Right lobe of liver (tissue), 6 donors: Measurements from ENCODE around the gene EEIG2. TPM values are rescaled to one million over a fixed set of nuclear protein-coding genes. Genes with fewer than 3 reads are reported as not detected.
A peak's percentile ranks its signal among the peaks of the same experiment; 100 is the strongest.

Source experiments
- ATAC-seq, 4 donors: fragments of 200-7000 bp; cut with Tn5 transposase; one replicate each; pipeline ENCODE4 v1.9.1; 2020; ENCODE audit warnings: mild to moderate bottlenecking in 4 of 4, moderate library complexity in 4 of 4
- DNase-seq, 3 donors: peaks; one replicate each; pipeline ENCODE4 v3.0.0-alpha.2; 2020
- H3K27ac ChIP-seq, 3 donors: fragments of 200-600 bp; one replicate each; pipeline ENCODE4 v1.8.0; 2022
- H3K27me3 ChIP-seq, 2 donors: fragments of 200-600 bp; one replicate each; pipeline ENCODE4 v1.8.0; 2022
- H3K36me3 ChIP-seq, 4 donors: fragments of 200-600 bp; sonication (generic) in 1 of 4; one replicate each; pipeline versions ENCODE4 v1.5.1 to v1.8.0; 2017 to 2022; ENCODE audit warnings: control low read depth in 1 of 4
- H3K4me1 ChIP-seq, 4 donors: fragments of 200-600 bp; sonication (generic) in 1 of 4; one replicate each; pipeline versions ENCODE4 v1.5.1 to v1.8.0; 2017 to 2022; ENCODE audit warnings: control low read depth in 1 of 4
- H3K4me3 ChIP-seq, 3 donors: fragments of 200-600 bp; one replicate each; pipeline ENCODE4 v1.8.0; 2022
- H3K9me3 ChIP-seq, 4 donors: fragments of 200-600 bp; sonication (generic) in 1 of 4; one replicate each; pipeline versions ENCODE4 v1.5.1 to v1.8.0; 2017 to 2022; ENCODE audit warnings: control low read depth in 1 of 4
- CTCF ChIP-seq, 4 donors: fragments of 200-600 bp in 3 of 4; fragments of 450-650 bp in 1 of 4; IDR thresholded peaks; one replicate each; pipeline versions ENCODE4 v1.5.1 to v1.8.0; 2016 to 2022; ENCODE audit warnings: antibody characterized with exemption in 4 of 4, mild to moderate bottlenecking in 2 of 4
- POLR2A ChIP-seq: fragments of 450-650 bp; IDR thresholded peaks from one replicate; pipeline ENCODE4 v1.6.1; 2017; ENCODE audit warnings: antibody characterized with exemption, mild to moderate bottlenecking
- WGBS: methylation state at CpG from one replicate; pipeline ENCODE4 v1.1.6; 2018; ENCODE audit warnings: low coverage, low lambda C conversion rate; ENCODE audit not compliant: insufficient coverage; ENCODE audit errors: missing lambda C conversion rate; 5-methylcytosine and 5-hydroxymethylcytosine counted together
- intact Hi-C, 2 donors: fragments of 100-400 bp; cut with DNase I; formaldehyde crosslinking; loops; one replicate each; pipeline versions ENCODE4 v1.11.2 to v1.14.1; 2022
- total RNA-seq, 6 experiments: library from RNA; depleted of rRNA in 2 of 6; stranded (reverse); fragments of >200 nt in 2 of 6; fragmentation: NEBNext Ultra II Directional in 3 of 6; extraction: Animal tissue kit (Norgen Biotek cat#: 25700) in 3 of 6; gene quantifications; one replicate each; pipeline versions ENCODE4 v1.1.0 to v1.2.4, GENCODE V29; 2016 to 2023
- donor health status: DM: no; HTN: yes; CAD: no.
- donor health status: DM: no; HTN: no; CAD: no.
- donor health status: DM: no; HTN: no; CAD: no.
- donor health status: DM: no; HTN: yes; CAD: no.
- donor health status: DM: no; HTN: yes; CAD: no.

Gene EEIG2
- total RNA-seq, 6 experiments from 2014 or later: 0.88 to 6.5 (median 2.6) TPM

GRCh38 chr1:108593448-108593847 lies 33.5 kb downstream of the EEIG2 start:
- 77% methylated on average over 2 of the region's 2 CpGs for WGBS
- no peak for ATAC-seq
- Histone ChIP-seq H3K27ac (no peak overlapping the region), H3K27me3 (no peaks in the 10 kb centered on the region), H3K4me1 (no peaks in the 10 kb centered on the region), H3K9me3 (no peaks in the 10 kb centered on the region), H3K36me3 (no peaks in the 10 kb centered on the region), H3K4me3 (no peak overlapping the region)
- intact Hi-C loops: no loop called here
- no peak for TF ChIP-seq POLR2A
- no peak for TF ChIP-seq CTCF (IDR thresholded peaks at IDR 0.05)
- DNase-seq: no peak

- WGBS: 46% methylated on average over 2 of the region's 2 CpGs
- no peak overlapping the region for H3K27ac ChIP-seq
- intact Hi-C loops: no loop called here
Observed at GRCh38 chr1:108595507-108595906, 35.6 kb downstream of the EEIG2 start.

GRCh38 chr1:108597041-108597440 lies 37.1 kb downstream of the EEIG2 start:
- H3K4me1 ChIP-seq: no peaks in the 10 kb centered on the region
- no peak for ATAC-seq

More at GRCh38 chr1:108595507-108595906, 35.6 kb downstream of the EEIG2 start:
- no peaks in the 10 kb centered on the region for H3K9me3 ChIP-seq
- TF ChIP-seq POLR2A (no peak), CTCF (IDR thresholded peaks at IDR 0.05) (no peak)
- H3K27me3 ChIP-seq: no peaks in the 10 kb centered on the region
- DNase-seq (no peak), ATAC-seq (peak in 1 of 4 donors; percentile 10)
- H3K4me1 ChIP-seq: no peaks in the 10 kb centered on the region
- no peak overlapping the region for H3K4me3 ChIP-seq
- no peaks in the 10 kb centered on the region for H3K36me3 ChIP-seq

GRCh38 chr1:108598340-108598739 lies 38.4 kb downstream of the EEIG2 start:
- intact Hi-C loops: no loop called here
- Histone ChIP-seq H3K27me3 (no peaks in the 10 kb centered on the region), H3K9me3 (no peaks in the 10 kb centered on the region), H3K4me1 (no peaks in the 10 kb centered on the region), H3K36me3 (no peaks in the 10 kb centered on the region), H3K4me3 (no peak overlapping the region), H3K27ac (no peak overlapping the region)
- 71% methylated on average over 1 of the region's 1 CpG for WGBS
- DNase-seq (no peak), ATAC-seq (no peak)
- no peak for TF ChIP-seq POLR2A
- no peak for TF ChIP-seq CTCF (IDR thresholded peaks at IDR 0.05)

More at GRCh38 chr1:108597041-108597440, 37.1 kb downstream of the EEIG2 start:
- H3K4me3 ChIP-seq: no peak overlapping the region
- H3K36me3 ChIP-seq: no peaks in the 10 kb centered on the region
- H3K9me3 ChIP-seq: no peaks in the 10 kb centered on the region
- DNase-seq: no peak
- intact Hi-C loops: no loop called here
- TF ChIP-seq POLR2A (no peak), CTCF (IDR thresholded peaks at IDR 0.05) (no peak)
- H3K27ac ChIP-seq: no peak overlapping the region
- no peaks in the 10 kb centered on the region for H3K27me3 ChIP-seq

GRCh38 chr1:108600504-108600903 lies 40.6 kb downstream of the EEIG2 start:
- Histone ChIP-seq H3K36me3 (no peaks in the 10 kb centered on the region), H3K4me1 (no peaks in the 10 kb centered on the region), H3K4me3 (no peak overlapping the region), H3K9me3 (no peaks in the 10 kb centered on the region), H3K27me3 (no peaks in the 10 kb centered on the region), H3K27ac (no peak overlapping the region)
- TF ChIP-seq CTCF (IDR thresholded peaks at IDR 0.05): no peak
- no peak for TF ChIP-seq POLR2A
- ATAC-seq (peak in 1 of 4 donors; percentile 20), DNase-seq (no peak)
- intact Hi-C loops: no loop called here
- 68% methylated on average over 4 of the region's 4 CpGs for WGBS
